Inferior parietal cortex (tissue), 1 donor: ENCODE measurements around the gene GBF1.

Source experiments
- DNase-seq: peaks from one replicate; pipeline ENCODE4 v3.0.0-alpha.2; 2016; ENCODE audit errors: extremely low spot score

Gene GBF1

GRCh38 chr10:102347236-102347828 lies 102.0 kb downstream of the GBF1 start:
- no peak for DNase-seq

- DNase-seq: peak; percentile 81
Observed at GRCh38 chr10:102352066-102352715, 106.9 kb downstream of the GBF1 start.

- no peak for DNase-seq
Observed at GRCh38 chr10:102354451-102354850, 109.1 kb downstream of the GBF1 start.

- DNase-seq: no peak
Observed at GRCh38 chr10:102358712-102359382, 113.5 kb downstream of the GBF1 start.

GRCh38 chr10:102367441-102367840 lies 122.1 kb downstream of the GBF1 start:
- DNase-seq: no peak

GRCh38 chr10:102368077-102368476 lies 122.7 kb downstream of the GBF1 start:
- no peak for DNase-seq

- DNase-seq: no peak
Observed at GRCh38 chr10:102371295-102371694, 126.0 kb downstream of the GBF1 start.

GRCh38 chr10:102375250-102375649 lies 129.9 kb downstream of the GBF1 start:
- no peak for DNase-seq

GRCh38 chr10:102375867-102376266 lies 130.5 kb downstream of the GBF1 start:
- no peak for DNase-seq

GRCh38 chr10:102376901-102377300 lies 131.6 kb downstream of the GBF1 start:
- no peak for DNase-seq

GRCh38 chr10:102379383-102379782 lies 134.1 kb downstream of the GBF1 start:
- no peak for DNase-seq

- no peak for DNase-seq
Observed at GRCh38 chr10:102381983-102382382, 136.7 kb downstream of the GBF1 start.

GRCh38 chr10:102382871-102383270 lies 137.5 kb downstream of the GBF1 start:
- DNase-seq: no peak

- no peak for DNase-seq
Observed at GRCh38 chr10:102384053-102384452, 138.7 kb downstream of the GBF1 start.

- DNase-seq: no peak
Observed at GRCh38 chr10:102384606-102385429, 139.5 kb downstream of the GBF1 start.

- DNase-seq: no peak
Observed at GRCh38 chr10:102389894-102390293, 144.6 kb downstream of the GBF1 start.

GRCh38 chr10:102392306-102392705 lies 147.0 kb downstream of the GBF1 start:
- no peak for DNase-seq

GRCh38 chr10:102393411-102394078 lies 148.2 kb downstream of the GBF1 start:
- DNase-seq: no peak

GRCh38 chr10:102394079-102394800 lies 148.9 kb downstream of the GBF1 start:
- peak; percentile 80 for DNase-seq

GRCh38 chr10:102394801-102395399 lies 149.6 kb downstream of the GBF1 start:
- no peak for DNase-seq
